Karpas-422 (cell line): ENCODE measurements around the gene MYBPH. TPM values are rescaled to one million over a fixed set of nuclear protein-coding genes. Genes with fewer than 3 reads are reported as not detected.

Experiments used
- DNase-seq: peaks from one replicate; pipeline ENCODE4 v3.0.0-alpha.2; 2015
- H2AFZ ChIP-seq: fragments of 200-600 bp; sonication (generic); 2 replicates; pipeline ENCODE4 v1.6.1; 2014; ENCODE audit warnings: antibody characterized with exemption, low read length, mixed read lengths
- H3K27ac ChIP-seq: fragments of 200-600 bp; sonication (generic); 2 replicates; pipeline ENCODE4 v1.5.1; 2014; ENCODE audit warnings: mild to moderate bottlenecking, low read length, moderate library complexity
- H3K27me3 ChIP-seq: fragments of 200-600 bp; sonication (generic); 2 replicates; pipeline ENCODE4 v1.6.1; 2014; ENCODE audit warnings: low read length, mixed read lengths
- H3K36me3 ChIP-seq: fragments of 200-600 bp; sonication (generic); 2 replicates; pipeline ENCODE4 v1.6.1; 2014; ENCODE audit warnings: low read length, mixed read lengths; ENCODE audit not compliant: insufficient read depth
- H3K4me1 ChIP-seq: fragments of 200-600 bp; sonication (generic); 2 replicates; pipeline ENCODE4 v1.6.1; 2014; ENCODE audit warnings: mild to moderate bottlenecking, low read length, mixed read lengths
- H3K4me2 ChIP-seq: fragments of 200-600 bp; sonication (generic); 2 replicates; pipeline ENCODE4 v1.6.1; 2014; ENCODE audit warnings: low read length, low read depth, mild to moderate bottlenecking; ENCODE audit not compliant: poor library complexity, severe bottlenecking
- H3K4me3 ChIP-seq: fragments of 200-600 bp; sonication (generic); 2 replicates; pipeline ENCODE4 v1.5.1; 2014; ENCODE audit warnings: mild to moderate bottlenecking, antibody characterized with exemption, low read length, mixed read lengths
- H3K79me2 ChIP-seq: fragments of 200-600 bp; sonication (generic); 2 replicates; pipeline ENCODE4 v1.6.1; 2014; ENCODE audit warnings: mild to moderate bottlenecking, low read length, mixed read lengths
- H3K9ac ChIP-seq: fragments of 200-600 bp; sonication (generic); 2 replicates; pipeline ENCODE4 v1.6.0; 2014; ENCODE audit warnings: low read length
- H3K9me2 ChIP-seq: fragments of 200-600 bp; sonication (generic), shearing (Covaris generic); replicated peaks from 2 replicates; pipeline ENCODE4 v1.6.0; 2014; ENCODE audit warnings: mild to moderate bottlenecking, low read length, moderate library complexity; ENCODE audit not compliant: insufficient read depth
- H3K9me3 ChIP-seq: fragments of 300-700, 200-600 bp; sonication (generic); 2 replicates; pipeline ENCODE4 v1.6.1; 2014; ENCODE audit warnings: low read length, mixed read lengths
- H4K20me1 ChIP-seq: fragments of 200-600 bp; sonication (generic); 2 replicates; pipeline ENCODE4 v1.6.1; 2014; ENCODE audit warnings: mild to moderate bottlenecking, antibody characterized with exemption, low read length, low read depth; ENCODE audit not compliant: insufficient read depth
- total RNA-seq: library from RNA; depleted of rRNA; stranded (reverse); fragments of >200 nt; shearing (Covaris generic); gene quantifications from 2 replicates; pipeline ENCODE4 v1.2.3, GENCODE V29; 2014; ENCODE audit warnings: low replicate concordance

The MYBPH gene
- total RNA-seq, 1 experiment from 2014 or later = 52.4 TPM

- Histone ChIP-seq H3K9ac (peak within 1 kb of the TSS; percentile 11), H3K36me3 (no peaks in the 10 kb centered on the region), H3K9me3 (no peaks in the 10 kb centered on the region), H3K4me3 (no peak within 1 kb of the TSS), H2AFZ (peak within 1 kb of the TSS; percentile 57), H3K79me2 (no peaks in the 10 kb centered on the region), H3K4me1 (peaks cover 67% of the 10 kb centered on the region), H3K4me2 (peak within 1 kb of the TSS; percentile 3), H3K27me3 (no peaks in the 10 kb centered on the region), H3K27ac (peak within 1 kb of the TSS; percentile 90), H3K9me2 (no peaks in the 10 kb centered on the region), H4K20me1 (no peaks in the 10 kb centered on the region)
- peak; percentile 40 for DNase-seq
Measured at GRCh38 chr1:203186446-203187303, 11.0 kb upstream of the MYBPH start, which contains the start of gene CHI3L1. Gene CHI3L1 (minus strand): TSS chr1:203186704. CDS start chr1:203186623, 81 bp downstream.

GRCh38 chr1:203186091-203186445, 10.4 kb upstream of the MYBPH start:
- no peak overlapping the region for H3K27ac ChIP-seq
- no peaks in the 10 kb centered on the region for H3K9me2 ChIP-seq
- no peak overlapping the region for H3K4me3 ChIP-seq
- H4K20me1 ChIP-seq = no peaks in the 10 kb centered on the region
- no peak overlapping the region for H2AFZ ChIP-seq
- no peaks in the 10 kb centered on the region for H3K79me2 ChIP-seq
- peaks cover 73% of the 10 kb centered on the region for H3K4me1 ChIP-seq
- no peaks in the 10 kb centered on the region for H3K36me3 ChIP-seq
- DNase-seq = no peak
- H3K9me3 ChIP-seq = no peaks in the 10 kb centered on the region
- no peak overlapping the region for H3K4me2 ChIP-seq
- H3K9ac ChIP-seq = no peak overlapping the region
- no peaks in the 10 kb centered on the region for H3K27me3 ChIP-seq

- peaks cover 75% of the 10 kb centered on the region for H3K4me1 ChIP-seq
- H3K9me2 ChIP-seq = no peaks in the 10 kb centered on the region
- no peak overlapping the region for H3K4me2 ChIP-seq
- no peaks in the 10 kb centered on the region for H3K27me3 ChIP-seq
- DNase-seq = peak; percentile 39
- no peak overlapping the region for H2AFZ ChIP-seq
- no peak overlapping the region for H3K9ac ChIP-seq
- H3K4me3 ChIP-seq = no peak overlapping the region
- no peak overlapping the region for H3K27ac ChIP-seq
- no peaks in the 10 kb centered on the region for H3K36me3 ChIP-seq
- H4K20me1 ChIP-seq = no peaks in the 10 kb centered on the region
- no peaks in the 10 kb centered on the region for H3K9me3 ChIP-seq
- H3K79me2 ChIP-seq = no peaks in the 10 kb centered on the region
Measured at GRCh38 chr1:203185585-203185984, 10.0 kb upstream of the MYBPH start.

GRCh38 chr1:203185061-203185461, 9.4 kb upstream of the MYBPH start:
- Histone ChIP-seq H3K4me1 (peaks cover 75% of the 10 kb centered on the region), H3K79me2 (no peaks in the 10 kb centered on the region), H2AFZ (no peak overlapping the region), H3K36me3 (no peaks in the 10 kb centered on the region), H4K20me1 (no peaks in the 10 kb centered on the region), H3K27me3 (no peaks in the 10 kb centered on the region), H3K9me3 (no peaks in the 10 kb centered on the region), H3K9ac (no peak overlapping the region), H3K4me2 (no peak overlapping the region), H3K27ac (no peak overlapping the region), H3K4me3 (no peak overlapping the region), H3K9me2 (no peaks in the 10 kb centered on the region)
- DNase-seq = no peak

- Histone ChIP-seq H3K79me2 (no peaks in the 10 kb centered on the region; the same call in 1 of the 2 replicates), H3K4me3 (no peak overlapping the region), H3K27me3 (no peaks in the 10 kb centered on the region), H3K9ac (no peak overlapping the region), H3K36me3 (no peaks in the 10 kb centered on the region), H3K27ac (no peak overlapping the region), H3K9me2 (no peaks in the 10 kb centered on the region), H3K4me1 (peaks cover 75% of the 10 kb centered on the region), H2AFZ (no peak overlapping the region), H4K20me1 (no peaks in the 10 kb centered on the region), H3K9me3 (no peaks in the 10 kb centered on the region), H3K4me2 (no peak overlapping the region)
- DNase-seq = no peak
Measured at GRCh38 chr1:203184467-203184866, 8.8 kb upstream of the MYBPH start.

GRCh38 chr1:203183828-203184227, 8.2 kb upstream of the MYBPH start:
- Histone ChIP-seq H4K20me1 (no peaks in the 10 kb centered on the region), H3K9me2 (no peaks in the 10 kb centered on the region), H3K4me2 (no peak overlapping the region), H3K27ac (no peak overlapping the region), H3K9ac (no peak overlapping the region), H3K4me1 (peaks cover 75% of the 10 kb centered on the region), H2AFZ (no peak overlapping the region), H3K27me3 (no peaks in the 10 kb centered on the region), H3K79me2 (peaks cover 5% of the 10 kb centered on the region; the same call in 1 of the 2 replicates), H3K9me3 (no peaks in the 10 kb centered on the region), H3K4me3 (no peak overlapping the region), H3K36me3 (no peaks in the 10 kb centered on the region)
- no peak for DNase-seq

- H3K36me3 ChIP-seq = no peaks in the 10 kb centered on the region
- no peak overlapping the region for H3K4me3 ChIP-seq
- H3K9me2 ChIP-seq = no peaks in the 10 kb centered on the region
- peaks cover 5% of the 10 kb centered on the region; the same call in 1 of the 2 replicates for H3K79me2 ChIP-seq
- no peaks in the 10 kb centered on the region for H3K9me3 ChIP-seq
- H3K9ac ChIP-seq = no peak overlapping the region
- no peaks in the 10 kb centered on the region for H4K20me1 ChIP-seq
- H3K27ac ChIP-seq = no peak overlapping the region
- peak; percentile 41 for DNase-seq
- H3K27me3 ChIP-seq = no peaks in the 10 kb centered on the region
- H2AFZ ChIP-seq = no peak overlapping the region
- peaks cover 75% of the 10 kb centered on the region for H3K4me1 ChIP-seq
- no peak overlapping the region for H3K4me2 ChIP-seq
Measured at GRCh38 chr1:203182387-203182953, 6.8 kb upstream of the MYBPH start.

GRCh38 chr1:203181586-203182386, 6.2 kb upstream of the MYBPH start:
- H3K4me3 ChIP-seq = no peak overlapping the region
- H3K4me2 ChIP-seq = no peak overlapping the region
- no peak overlapping the region for H3K27ac ChIP-seq
- no peaks in the 10 kb centered on the region for H3K36me3 ChIP-seq
- DNase-seq = no peak
- H3K9me2 ChIP-seq = no peaks in the 10 kb centered on the region
- H3K27me3 ChIP-seq = no peaks in the 10 kb centered on the region
- H3K9ac ChIP-seq = no peak overlapping the region
- H3K4me1 ChIP-seq = peaks cover 75% of the 10 kb centered on the region
- no peaks in the 10 kb centered on the region for H4K20me1 ChIP-seq
- no peaks in the 10 kb centered on the region for H3K9me3 ChIP-seq
- H2AFZ ChIP-seq = no peak overlapping the region
- peaks cover 5% of the 10 kb centered on the region; the same call in 1 of the 2 replicates for H3K79me2 ChIP-seq
